Fibroblast of lung (primary cell): ENCODE measurements around the gene ZDHHC23. TPM values are rescaled to one million over a fixed set of nuclear protein-coding genes. Genes with fewer than 3 reads are reported as not detected.

Experiments used
- DNase-seq, 2 donors: peaks; one replicate each; pipeline versions ENCODE4 v3.0.0 to v3.0.0-alpha.2; 2010; ENCODE audit warnings: low read depth in 2 of 2
- H2AFZ ChIP-seq: 2 replicates; pipeline ENCODE4 v1.5.1; 2012; ENCODE audit warnings: low read length, control low read depth, inconsistent platforms
- H3K27ac ChIP-seq: 2 replicates; pipeline ENCODE4 v1.5.1; 2011; ENCODE audit warnings: low read length, control low read depth; ENCODE audit not compliant: insufficient read depth
- H3K27me3 ChIP-seq: 2 replicates; pipeline ENCODE4 v1.5.1; 2011; ENCODE audit warnings: mild to moderate bottlenecking, low read length; ENCODE audit not compliant: control insufficient read depth, insufficient read depth
- H3K36me3 ChIP-seq: 2 replicates; pipeline ENCODE4 v1.5.1; 2011; ENCODE audit warnings: low read length; ENCODE audit not compliant: control insufficient read depth, insufficient read depth
- H3K4me1 ChIP-seq: 2 replicates; pipeline ENCODE4 v1.5.1; 2011; ENCODE audit warnings: low read length; ENCODE audit not compliant: control insufficient read depth, insufficient read depth; ENCODE audit errors: extremely low read depth
- H3K4me2 ChIP-seq: 2 replicates; pipeline ENCODE4 v1.5.1; 2011; ENCODE audit warnings: low read length, control low read depth; ENCODE audit not compliant: insufficient read depth; ENCODE audit errors: extremely low read depth
- H3K4me3 ChIP-seq, 4 experiments: fragments of 200-600 bp in 1 of 4; sonication (generic) in 1 of 4; replicated peaks in 1 of 4; 2 replicates each; pipeline ENCODE4 v1.5.1; 2011 to 2016; ENCODE audit warnings: low read length in 4 of 4, low read depth in 3 of 4, mild to moderate bottlenecking in 3 of 4, control low read depth in 2 of 4, inconsistent platforms in 1 of 4, mixed read lengths in 1 of 4; ENCODE audit not compliant: insufficient read depth in 1 of 4; ENCODE audit errors: control extremely low read depth in 1 of 4
- H3K79me2 ChIP-seq: 2 replicates; pipeline ENCODE4 v1.5.1; 2012; ENCODE audit warnings: mild to moderate bottlenecking, low read length, inconsistent platforms; ENCODE audit not compliant: control insufficient read depth, insufficient read depth
- H3K9ac ChIP-seq: 2 replicates; pipeline ENCODE4 v1.5.1; 2011; ENCODE audit warnings: mild to moderate bottlenecking, low read length, control low read depth; ENCODE audit not compliant: insufficient read depth
- H3K9me3 ChIP-seq: 2 replicates; pipeline ENCODE4 v1.5.1; 2012; ENCODE audit warnings: low read depth, low read length; ENCODE audit not compliant: control insufficient read depth, insufficient read depth
- H4K20me1 ChIP-seq: 2 replicates; pipeline ENCODE4 v1.5.1; 2011; ENCODE audit warnings: low read length; ENCODE audit not compliant: control insufficient read depth, insufficient read depth; ENCODE audit errors: extremely low read depth
- CTCF ChIP-seq, 2 donors: IDR thresholded peaks in 1 of 2; conservative IDR thresholded peaks in 1 of 2; 1 replicate in 1 of 2; 2 replicates in 1 of 2; pipeline ENCODE4 v1.5.1; 2011 to 2012; ENCODE audit warnings: low read length in 2 of 2, control low read depth in 1 of 2, inconsistent platforms in 1 of 2, low read depth in 1 of 2, mild to moderate bottlenecking in 1 of 2
- EZH2 ChIP-seq: IDR thresholded peaks from 2 replicates; pipeline ENCODE4 v1.5.1; 2012; ENCODE audit warnings: low read length, control low read depth, mild to moderate bottlenecking; ENCODE audit errors: missing control alignments
- polyA plus RNA-seq, 2 donors: library from polyadenylated mRNA; depleted of rRNA in 1 of 2; stranded (reverse) in 1 of 2; unstranded in 1 of 2; fragments of >200 nt; gene quantifications; 2 replicates each; pipeline ENCODE4 v1.2.1, GENCODE V29; 2011 to 2012; ENCODE audit warnings: missing spikeins in 1 of 2
- total RNA-seq: library from RNA; depleted of rRNA; stranded (reverse); fragments of >200 nt; gene quantifications from 2 replicates; pipeline ENCODE4 v1.2.1, GENCODE V29; 2014

Gene ZDHHC23
- total and polyA plus RNA-seq, 2 donors (not counting 1 experiment from before 2014, with no cell fraction given): 0.50 to 1.5 TPM

GRCh38 chr3:113908133-113908532 is 39.7 kb upstream of the ZDHHC23 start:
- Histone ChIP-seq H3K27ac (no peak overlapping the region), H2AFZ (no peak overlapping the region), H3K9me3 (no peaks in the 10 kb centered on the region), H4K20me1 (no peaks in the 10 kb centered on the region), H3K4me1 (peaks cover 1% of the 10 kb centered on the region), H3K36me3 (no peaks in the 10 kb centered on the region), H3K79me2 (no peaks in the 10 kb centered on the region), H3K27me3 (no peaks in the 10 kb centered on the region), H3K9ac (no peak overlapping the region), H3K4me3 (no peak overlapping the region), H3K4me2 (no peak overlapping the region)
- no peak for TF ChIP-seq EZH2
- no peak for TF ChIP-seq CTCF (conservative IDR thresholded peaks at IDR 0.05 in 1 of 2, IDR thresholded peaks at IDR 0.05 in 1 of 2; ENCODE audit: low read depth in 1 of 2, low read length in 2 of 2)
- DNase-seq: no peak

GRCh38 chr3:113910966-113911365 is 36.8 kb upstream of the ZDHHC23 start:
- Histone ChIP-seq H3K4me2 (no peak overlapping the region), H3K27ac (no peak overlapping the region), H3K27me3 (no peaks in the 10 kb centered on the region), H2AFZ (no peak overlapping the region), H3K36me3 (no peaks in the 10 kb centered on the region), H3K79me2 (no peaks in the 10 kb centered on the region), H3K9me3 (no peaks in the 10 kb centered on the region), H3K4me1 (peaks cover 7% of the 10 kb centered on the region), H4K20me1 (no peaks in the 10 kb centered on the region), H3K9ac (no peak overlapping the region), H3K4me3 (no peak overlapping the region)
- TF ChIP-seq CTCF (conservative IDR thresholded peaks at IDR 0.05 in 1 of 2, IDR thresholded peaks at IDR 0.05 in 1 of 2; ENCODE audit: low read depth in 1 of 2, low read length in 2 of 2): no peak
- no peak for TF ChIP-seq EZH2
- peak in 1 of 2 donors; percentile 23 for DNase-seq

DNA sequence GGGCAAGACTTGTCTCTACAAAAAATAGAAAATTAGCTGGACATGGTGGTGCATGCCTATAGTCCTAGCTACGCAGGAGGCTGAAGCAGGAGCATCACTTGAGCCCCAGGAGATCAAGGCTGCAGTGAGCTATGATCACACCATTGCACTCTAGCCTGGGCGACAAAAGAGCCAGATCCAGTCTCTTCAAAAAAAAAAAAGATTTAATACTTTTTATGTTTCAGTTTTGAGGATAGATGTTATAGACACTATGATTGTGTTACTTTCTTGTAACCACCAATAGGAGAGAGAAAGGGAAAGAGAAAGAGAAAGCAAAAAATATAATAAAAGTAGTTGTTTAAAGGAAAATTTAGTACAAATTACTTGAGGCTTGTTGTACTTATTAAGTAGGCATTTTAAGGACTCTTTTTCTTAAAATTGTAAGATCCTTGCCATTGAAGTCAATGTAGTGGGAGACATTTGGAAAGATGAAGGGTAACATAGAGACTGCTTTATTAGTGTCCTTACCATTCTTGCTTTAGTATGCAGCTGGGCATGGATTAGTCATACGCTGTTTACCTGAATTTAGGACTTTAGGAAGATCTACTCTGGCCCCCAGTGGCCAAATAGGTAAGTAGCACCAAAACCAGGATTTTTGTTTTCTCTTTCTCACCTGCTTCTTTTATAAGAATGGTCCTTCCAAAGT is 35.1 kb upstream of the ZDHHC23 start:
- Histone ChIP-seq H3K27ac (no peak overlapping the region), H3K27me3 (no peaks in the 10 kb centered on the region), H3K9me3 (no peaks in the 10 kb centered on the region), H3K4me2 (peak overlapping the region; percentile 32), H3K9ac (no peak overlapping the region), H3K36me3 (no peaks in the 10 kb centered on the region), H3K4me1 (peaks cover 7% of the 10 kb centered on the region), H3K79me2 (no peaks in the 10 kb centered on the region), H4K20me1 (no peaks in the 10 kb centered on the region), H2AFZ (peak overlapping the region; percentile 54), H3K4me3 (peak overlapping the region in 1 of 4 experiments; percentile 14)
- DNase-seq: peak; percentile 69 to 71
- TF ChIP-seq EZH2 (no peak), CTCF (conservative IDR thresholded peaks at IDR 0.05 in 1 of 2, IDR thresholded peaks at IDR 0.05 in 1 of 2; ENCODE audit: low read depth in 1 of 2, low read length in 2 of 2) (peak; percentile 60 to 62)
